ENCODE measurements around the gene C3orf20. TPM values are rescaled to one million over a fixed set of nuclear protein-coding genes. Genes with fewer than 3 reads are reported as not detected.

C3orf20 gene
- total RNA-seq, 1 donor from 2014 or later: not detected

GRCh38 chr3:14785207-14786155 is 110.5 kb downstream of the C3orf20 start:
- DNase-seq: peak; percentile 5
- H3K9me3 Mint-ChIP-seq (ENCODE audit: unreplicated experiment): peaks cover 10% of the 10 kb centered on the region
- no peak overlapping the region for H3K4me3 Mint-ChIP-seq (ENCODE audit: unreplicated experiment)
- peaks cover 11% of the 10 kb centered on the region for H3K4me1 Mint-ChIP-seq (ENCODE audit: low read depth, unreplicated experiment)
- H3K36me3 Mint-ChIP-seq (ENCODE audit: unreplicated experiment): no peaks in the 10 kb centered on the region
- no peak overlapping the region for H3K27ac Mint-ChIP-seq (ENCODE audit: unreplicated experiment)
- no peak for TF ChIP-seq CTCF (IDR thresholded peaks at IDR 0.05; ENCODE audit: partially characterized antibody, unreplicated experiment)
- H3K27me3 Mint-ChIP-seq (ENCODE audit: unreplicated experiment): peaks cover 2% of the 10 kb centered on the region

- peaks cover 13% of the 10 kb centered on the region for H3K4me1 Mint-ChIP-seq (ENCODE audit: low read depth, unreplicated experiment)
- no peak overlapping the region for H3K27ac Mint-ChIP-seq (ENCODE audit: unreplicated experiment)
- H3K4me3 Mint-ChIP-seq (ENCODE audit: unreplicated experiment): no peak overlapping the region
- no peaks in the 10 kb centered on the region for H3K36me3 Mint-ChIP-seq (ENCODE audit: unreplicated experiment)
- H3K27me3 Mint-ChIP-seq (ENCODE audit: unreplicated experiment): peaks cover 2% of the 10 kb centered on the region
- no peak for TF ChIP-seq CTCF (IDR thresholded peaks at IDR 0.05; ENCODE audit: partially characterized antibody, unreplicated experiment)
- DNase-seq: no peak
- H3K9me3 Mint-ChIP-seq (ENCODE audit: unreplicated experiment): peaks cover 10% of the 10 kb centered on the region
Observed at GRCh38 chr3:14786369-14786768, 111.4 kb downstream of the C3orf20 start.

- Mint-ChIP-seq H3K27ac (ENCODE audit: unreplicated experiment) (no peak overlapping the region), H3K9me3 (ENCODE audit: unreplicated experiment) (peaks cover 8% of the 10 kb centered on the region), H3K4me1 (ENCODE audit: low read depth, unreplicated experiment) (peaks cover 9% of the 10 kb centered on the region), H3K4me3 (ENCODE audit: unreplicated experiment) (no peak overlapping the region), H3K36me3 (ENCODE audit: unreplicated experiment) (no peaks in the 10 kb centered on the region), H3K27me3 (ENCODE audit: unreplicated experiment) (peaks cover 2% of the 10 kb centered on the region)
- peak; percentile 16 for DNase-seq
- TF ChIP-seq CTCF (IDR thresholded peaks at IDR 0.05; ENCODE audit: partially characterized antibody, unreplicated experiment): no peak
Observed at GRCh38 chr3:14787630-14788029, 112.7 kb downstream of the C3orf20 start.

GRCh38 chr3:14788644-14789043 is 113.7 kb downstream of the C3orf20 start:
- H3K36me3 Mint-ChIP-seq (ENCODE audit: unreplicated experiment): no peaks in the 10 kb centered on the region
- peaks cover 8% of the 10 kb centered on the region for H3K9me3 Mint-ChIP-seq (ENCODE audit: unreplicated experiment)
- DNase-seq: peak; percentile 13
- H3K4me3 Mint-ChIP-seq (ENCODE audit: unreplicated experiment): no peak overlapping the region
- TF ChIP-seq CTCF (IDR thresholded peaks at IDR 0.05; ENCODE audit: partially characterized antibody, unreplicated experiment): no peak
- H3K27ac Mint-ChIP-seq (ENCODE audit: unreplicated experiment): no peak overlapping the region
- H3K27me3 Mint-ChIP-seq (ENCODE audit: unreplicated experiment): peaks cover 2% of the 10 kb centered on the region
- H3K4me1 Mint-ChIP-seq (ENCODE audit: low read depth, unreplicated experiment): peaks cover 5% of the 10 kb centered on the region

- no peak overlapping the region for H3K4me3 Mint-ChIP-seq (ENCODE audit: unreplicated experiment)
- TF ChIP-seq CTCF (IDR thresholded peaks at IDR 0.05; ENCODE audit: partially characterized antibody, unreplicated experiment): no peak
- H3K36me3 Mint-ChIP-seq (ENCODE audit: unreplicated experiment): no peaks in the 10 kb centered on the region
- DNase-seq: no peak
- H3K4me1 Mint-ChIP-seq (ENCODE audit: low read depth, unreplicated experiment): peaks cover 4% of the 10 kb centered on the region
- peaks cover 4% of the 10 kb centered on the region for H3K27me3 Mint-ChIP-seq (ENCODE audit: unreplicated experiment)
- H3K27ac Mint-ChIP-seq (ENCODE audit: unreplicated experiment): no peak overlapping the region
- peaks cover 8% of the 10 kb centered on the region for H3K9me3 Mint-ChIP-seq (ENCODE audit: unreplicated experiment)
Observed at GRCh38 chr3:14789221-14789620, 114.3 kb downstream of the C3orf20 start.

Measured in glutamatergic neuron (in vitro differentiated cells).